ENCODE measurements around the gene NCAN. TPM values are rescaled to one million over a fixed set of nuclear protein-coding genes. Genes with fewer than 3 reads are reported as not detected.

The NCAN gene
- total and polyA plus RNA-seq, 2 of the 4 experiments (the other 2 are of a cell fraction) = not detected

DNA sequence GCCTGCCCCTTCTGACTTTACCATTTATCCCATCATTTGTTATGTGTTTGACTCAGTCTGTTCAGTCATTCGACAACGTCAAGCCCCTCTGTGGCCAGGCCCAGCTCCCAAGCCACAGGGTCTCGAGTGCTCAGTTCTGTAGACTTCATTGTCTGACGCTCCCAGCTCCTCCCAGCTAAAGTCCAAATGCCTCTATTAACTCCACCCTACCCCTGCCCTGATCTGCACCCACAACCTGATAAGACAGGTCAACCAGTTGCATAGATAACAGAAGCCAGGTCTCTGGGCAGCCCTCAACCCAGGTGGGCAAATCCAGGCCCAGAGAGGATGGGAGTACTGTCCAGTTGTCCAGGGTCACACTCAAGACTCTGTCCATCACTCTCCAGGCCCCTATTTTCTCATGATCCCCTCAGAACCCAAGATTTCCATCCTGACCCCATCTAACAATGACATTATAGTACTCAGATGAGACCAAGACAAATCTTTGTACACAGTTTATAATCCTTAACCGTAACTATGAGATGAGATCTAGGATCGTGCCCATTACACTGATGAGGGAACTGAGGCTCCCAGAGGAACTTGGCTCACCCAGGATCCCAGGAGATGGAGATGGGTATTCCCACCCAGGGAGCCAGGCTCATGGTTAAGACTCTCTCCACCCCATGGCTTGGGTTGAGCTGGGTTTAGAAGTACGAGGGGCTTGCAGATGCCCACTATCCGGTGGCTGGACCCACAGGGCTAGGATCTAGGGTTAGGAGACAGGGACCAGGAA is 60.3 kb downstream of the NCAN start (continued):
- TF ChIP-seq RAD21 (IDR thresholded peaks at IDR 0.05; ENCODE audit: low read length) (no peak), NFE2L2 (IDR thresholded peaks at IDR 0.05; ENCODE audit: low read depth, low read length) (no peak)

DNA sequence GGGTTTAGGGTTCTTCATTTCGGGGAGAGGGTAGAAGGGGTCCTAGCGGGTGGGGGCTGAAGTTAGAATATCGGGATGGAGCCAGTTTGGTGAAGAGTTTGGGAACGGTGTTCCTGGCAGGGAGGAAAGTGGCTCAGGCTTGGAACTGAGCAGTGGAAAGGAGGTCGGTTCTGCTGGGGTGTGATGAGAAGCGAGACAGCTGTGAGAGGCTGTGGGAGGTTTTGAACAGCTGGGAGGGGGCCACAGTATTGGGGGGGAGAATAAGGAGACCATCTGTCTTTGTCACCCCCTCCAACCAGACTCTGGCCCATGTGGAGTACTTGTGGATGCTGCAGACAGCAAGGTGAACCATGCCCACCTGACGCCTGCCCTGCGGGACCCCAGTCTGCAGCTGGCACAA is 62.4 kb downstream of the NCAN start:
- Histone ChIP-seq H4K20me1 (ENCODE audit: insufficient read depth, low read length) (no peaks in the 10 kb centered on the region; the same call in 1 of the 2 replicates), H3K4me3 (ENCODE audit: insufficient read depth, low read depth, low read length) (no peak overlapping the region), H3K23ac (ENCODE audit: low read depth, low read length) (no peak overlapping the region), H3K27ac (ENCODE audit: insufficient read depth, low read length) (no peak overlapping the region), H4K5ac (ENCODE audit: low read depth, low read length) (no peak overlapping the region), H2AFZ (replicated peaks; ENCODE audit: low read length, poor library complexity) (no peak overlapping the region), H2AK5ac (ENCODE audit: low read depth, low read length) (no peak overlapping the region), H3K4me1 (ENCODE audit: control insufficient read depth, insufficient read depth, low read length) (peaks cover 2% of the 10 kb centered on the region; the same call in 1 of the 2 replicates), H3K36me3 (ENCODE audit: control insufficient read depth, insufficient read depth, low read length) (peaks cover 33% of the 10 kb centered on the region), H3K27me3 (ENCODE audit: control insufficient read depth, insufficient read depth, low read length) (no peaks in the 10 kb centered on the region), H2BK15ac (ENCODE audit: low read depth, low read length) (no peak overlapping the region), H3K9ac (ENCODE audit: low read depth, low read length) (no peak overlapping the region), H3K9me3 (ENCODE audit: control insufficient read depth, insufficient read depth, low read length) (no peaks in the 10 kb centered on the region), H3K4me2 (ENCODE audit: low read depth, low read length) (no peak overlapping the region), H3K79me1 (ENCODE audit: low read depth in 1 of 2, low read length in 2 of 2) (0 out of 4 replicates have a peak, but pooled peaks cover 0 to 6% of the 10 kb centered on the region in 2 experiments), H3K56ac (ENCODE audit: extremely low read depth, insufficient read depth, low read length) (no peak overlapping the region), H2BK120ac (ENCODE audit: low read depth, low read length) (no peak overlapping the region), H3K4ac (ENCODE audit: low read depth, low read length) (no peak overlapping the region), H3K18ac (ENCODE audit: low read depth, low read length) (no peak overlapping the region), H2AK9ac (replicated peaks; ENCODE audit: low read depth, low read length, poor library complexity) (no peak overlapping the region), H3K9me1 (ENCODE audit: insufficient read depth, low read length) (peaks cover 4% of the 10 kb centered on the region; the same call in 1 of the 2 replicates), H2BK5ac (ENCODE audit: low read depth, low read length, poor library complexity, severe bottlenecking) (no peak overlapping the region), H4K8ac (ENCODE audit: low read depth in 2 of 2, low read length in 2 of 2) (no peak overlapping the region), H4K91ac (ENCODE audit: insufficient read depth, low read depth, low read length) (no peak overlapping the region), H3K14ac (replicated peaks; ENCODE audit: low read depth, low read length) (no peak overlapping the region), H2BK20ac (ENCODE audit: low read depth, low read length) (no peak overlapping the region)
- DNase-seq (no peak), ATAC-seq (ENCODE audit: low read depth) (no peak)
- BruUV-seq (replicated peaks) = no TSS peak
- intact Hi-C loops (cut with micrococcal nuclease) (no loop called here), in situ Hi-C loops (cut with MboI; ENCODE audit: low sequenced_read_pairs) (no loop called here), dilution Hi-C loops (cut with HindIII; ENCODE audit: low sequenced_read_pairs, unreplicated experiment) (no loop called here)
- POLR2A ChIA-PET (ENCODE audit: unreplicated experiment) = no interaction called here
- CTCF ChIA-PET = no interaction called here
- WGBS, 2 experiments (ENCODE audit: extremely low coverage in 2 of 2, insufficient read length in 1 of 2) = no CpG with 5 or more reads among the region's 8 CpGs
- TF ChIP-seq, protein P1, sequence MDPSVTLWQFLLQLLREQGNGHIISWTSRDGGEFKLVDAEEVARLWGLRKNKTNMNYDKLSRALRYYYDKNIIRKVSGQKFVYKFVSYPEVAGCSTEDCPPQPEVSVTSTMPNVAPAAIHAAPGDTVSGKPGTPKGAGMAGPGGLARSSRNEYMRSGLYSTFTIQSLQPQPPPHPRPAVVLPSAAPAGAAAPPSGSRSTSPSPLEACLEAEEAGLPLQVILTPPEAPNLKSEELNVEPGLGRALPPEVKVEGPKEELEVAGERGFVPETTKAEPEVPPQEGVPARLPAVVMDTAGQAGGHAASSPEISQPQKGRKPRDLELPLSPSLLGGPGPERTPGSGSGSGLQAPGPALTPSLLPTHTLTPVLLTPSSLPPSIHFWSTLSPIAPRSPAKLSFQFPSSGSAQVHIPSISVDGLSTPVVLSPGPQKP (IDR thresholded peaks at IDR 0.05; ENCODE audit: borderline replicate concordance, low read depth, low read length) = no peak
- TF ChIP-seq MAFK (IDR thresholded peaks at IDR 0.05; ENCODE audit: low read depth, low read length) (no peak), CEBPB (IDR thresholded peaks at IDR 0.05; ENCODE audit: low read depth, low read length) (no peak), SMC3 (IDR thresholded peaks at IDR 0.05; ENCODE audit: low read depth, low read length) (no peak), FOS (IDR thresholded peaks at IDR 0.05; ENCODE audit: low read depth, low read length) (no peak)
